Thoracic aorta (tissue), 2 donors: Measurements from ENCODE around the gene MLPH. TPM values are rescaled to one million over a fixed set of nuclear protein-coding genes. Genes with fewer than 3 reads are reported as not detected.

Source experiments
- ATAC-seq: fragments of 150-250 bp; one replicate; pipeline ENCODE4 v1.8.0; 2017; ENCODE audit warnings: low read depth; ENCODE audit not compliant: insufficient number of reproducible peaks, low FRiP score
- DNase-seq: peaks from one replicate; pipeline ENCODE4 v3.0.0-alpha.2; 2020; ENCODE audit warnings: low spot score
- H3K27ac ChIP-seq, 2 donors: fragments of 200-600 bp; sonication (generic); 1 replicate in 1 of 2; 2 replicates in 1 of 2; pipeline ENCODE4 v1.5.1; 2016; ENCODE audit warnings: mild to moderate bottlenecking in 2 of 2, moderate library complexity in 2 of 2
- H3K27me3 ChIP-seq: fragments of 200-600 bp; sonication (generic); replicated peaks from 2 replicates; pipeline ENCODE4 v1.6.0; 2016; ENCODE audit warnings: mild to moderate bottlenecking; ENCODE audit not compliant: insufficient read depth
- H3K36me3 ChIP-seq: fragments of 200-600 bp; sonication (generic); one replicate; pipeline ENCODE4 v1.5.1; 2016
- H3K4me1 ChIP-seq, 2 donors: fragments of 200-600 bp; sonication (generic); 1 replicate in 1 of 2; 2 replicates in 1 of 2; pipeline versions ENCODE4 v1.5.1 to v1.6.0; 2016; ENCODE audit warnings: low read depth in 2 of 2, mild to moderate bottlenecking in 1 of 2; ENCODE audit not compliant: control insufficient read depth in 1 of 2
- H3K4me3 ChIP-seq: fragments of 200-600 bp; sonication (generic); 2 replicates; pipeline ENCODE4 v1.5.1; 2016; ENCODE audit warnings: mild to moderate bottlenecking
- H3K9me3 ChIP-seq: fragments of 200-600 bp; sonication (generic); 2 replicates; pipeline ENCODE4 v1.5.1; 2016
- CTCF ChIP-seq: fragments of 200-600 bp; sonication (generic); IDR thresholded peaks from one replicate; pipeline ENCODE4 v1.5.1; 2019; ENCODE audit warnings: antibody characterized with exemption
- total RNA-seq, 2 donors: library from RNA; depleted of rRNA; stranded (reverse); fragments of >200 nt; gene quantifications; one replicate each; pipeline versions ENCODE4 v1.1.0 to v1.2.3, GENCODE V29; 2016

Gene MLPH
- total RNA-seq, 2 donors from 2014 or later: 2.0 to 7.4 TPM

- no peak for ATAC-seq
- no peak for TF ChIP-seq CTCF
- H3K4me1 ChIP-seq: peaks cover 23 to 50% of the 10 kb centered on the region in 2 donors
Measured at GRCh38 chr2:237452861-237453260, 34.2 kb upstream of the MLPH start.

DNA sequence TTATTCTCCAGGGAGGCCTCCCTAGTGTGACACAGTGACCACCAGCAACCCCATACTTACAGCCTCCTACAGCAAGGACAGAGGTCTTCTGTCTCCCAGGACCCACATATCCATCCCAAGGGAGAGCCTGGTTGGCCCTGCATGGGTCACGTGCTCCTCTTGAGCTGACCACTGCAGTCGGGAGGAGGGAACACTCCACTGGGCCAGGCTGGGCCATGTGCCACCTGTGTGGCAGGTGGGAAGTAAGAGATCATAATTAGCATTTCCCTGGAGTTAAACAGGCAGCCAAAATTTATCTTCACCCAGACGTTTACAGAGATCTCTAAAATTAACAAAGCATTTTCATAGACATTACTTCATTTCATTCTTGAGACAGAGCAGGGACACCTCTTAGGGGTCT lies 33.4 kb upstream of the MLPH start:
- H3K4me3 ChIP-seq: no peak overlapping the region
- TF ChIP-seq CTCF: no peak
- H3K36me3 ChIP-seq: no peaks in the 10 kb centered on the region
- no peaks in the 10 kb centered on the region for H3K9me3 ChIP-seq
- ATAC-seq: no peak
- no peak overlapping the region for H3K27ac ChIP-seq
- H3K27me3 ChIP-seq: no peaks in the 10 kb centered on the region
- H3K4me1 ChIP-seq: peaks cover 20 to 42% of the 10 kb centered on the region in 2 donors
- no peak for DNase-seq

More at GRCh38 chr2:237452861-237453260, 34.2 kb upstream of the MLPH start:
- Histone ChIP-seq H3K27me3 (no peaks in the 10 kb centered on the region), H3K4me3 (no peak overlapping the region), H3K27ac (no peak overlapping the region), H3K36me3 (no peaks in the 10 kb centered on the region), H3K9me3 (no peaks in the 10 kb centered on the region)
- no peak for DNase-seq

DNA sequence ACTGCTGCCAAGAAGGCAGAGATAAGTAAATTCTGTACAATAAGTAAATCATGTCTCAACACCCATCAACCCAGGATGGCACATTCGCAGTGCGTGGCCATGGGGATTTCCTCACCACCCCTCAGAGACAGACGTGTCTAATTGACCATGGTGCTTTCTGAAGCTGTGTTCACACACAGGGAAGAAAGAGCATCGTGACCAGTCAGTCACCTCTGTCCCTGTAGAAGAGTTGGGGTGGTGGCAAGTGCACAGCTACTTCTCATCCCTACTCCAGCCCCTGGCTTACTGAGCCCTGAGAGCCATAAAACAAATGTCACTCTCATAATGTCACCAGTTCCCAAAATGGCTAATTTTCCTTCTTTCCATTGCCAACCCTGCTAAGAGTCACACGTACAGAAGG lies 31.3 kb upstream of the MLPH start:
- H3K36me3 ChIP-seq: no peaks in the 10 kb centered on the region
- H3K27me3 ChIP-seq: no peaks in the 10 kb centered on the region
- peaks cover 15 to 23% of the 10 kb centered on the region in 2 donors for H3K4me1 ChIP-seq
- ATAC-seq: peak; percentile 8
- H3K9me3 ChIP-seq: no peaks in the 10 kb centered on the region
- peak overlapping the region; percentile 78 to 87 for H3K27ac ChIP-seq
- no peak overlapping the region for H3K4me3 ChIP-seq
- no peak for DNase-seq
- no peak for TF ChIP-seq CTCF

- H3K9me3 ChIP-seq: no peaks in the 10 kb centered on the region
- H3K4me3 ChIP-seq: no peak overlapping the region
- ATAC-seq: peak; percentile 96
- H3K27ac ChIP-seq: peak overlapping the region; percentile 71 to 78
- no peaks in the 10 kb centered on the region for H3K27me3 ChIP-seq
- TF ChIP-seq CTCF: no peak
- DNase-seq: peak; percentile 83
- peaks cover 15 to 23% of the 10 kb centered on the region in 2 donors for H3K4me1 ChIP-seq
- no peaks in the 10 kb centered on the region for H3K36me3 ChIP-seq
Measured at GRCh38 chr2:237456200-237456843, 30.7 kb upstream of the MLPH start.

DNA sequence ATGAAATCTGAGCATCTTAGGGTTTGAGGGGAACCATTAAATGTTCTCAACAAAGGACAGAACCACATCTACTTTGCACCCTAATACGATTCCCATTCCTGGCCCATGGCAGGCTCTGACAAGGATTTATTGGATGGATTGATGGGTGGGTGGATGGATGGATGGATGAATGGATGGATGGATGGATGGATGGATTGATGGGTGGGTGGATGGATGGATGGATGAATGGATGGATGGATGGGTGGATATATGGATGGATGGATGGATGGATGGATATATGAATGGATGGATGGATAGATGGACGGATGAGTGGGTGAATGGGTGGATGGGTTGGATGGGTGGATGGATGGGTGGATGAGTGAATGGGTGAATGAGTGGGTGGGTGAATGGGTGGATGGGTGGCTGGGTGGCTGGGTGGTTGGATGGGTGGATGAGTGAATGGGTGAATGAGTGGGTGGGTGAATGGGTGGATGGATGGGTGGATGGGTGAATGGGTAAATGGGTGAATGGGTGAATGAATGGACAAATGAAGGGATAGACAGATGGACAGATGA lies 29.6 kb upstream of the MLPH start:
- Histone ChIP-seq H3K9me3 (no peaks in the 10 kb centered on the region), H3K4me1 (peaks cover 15 to 23% of the 10 kb centered on the region in 2 donors), H3K4me3 (no peak overlapping the region), H3K36me3 (no peaks in the 10 kb centered on the region), H3K27me3 (no peaks in the 10 kb centered on the region), H3K27ac (no peak overlapping the region)
- DNase-seq (no peak), ATAC-seq (no peak)
- TF ChIP-seq CTCF: no peak
